Right lobe of liver (tissue), 6 donors: ENCODE data around the gene PIGP. TPM values are rescaled to one million over a fixed set of nuclear protein-coding genes. Genes with fewer than 3 reads are reported as not detected.

Experiments
- ATAC-seq, 4 donors: fragments of 200-7000 bp; cut with Tn5 transposase; one replicate each; pipeline ENCODE4 v1.9.1; 2020; ENCODE audit warnings: mild to moderate bottlenecking in 4 of 4, moderate library complexity in 4 of 4
- DNase-seq, 3 donors: peaks; one replicate each; pipeline ENCODE4 v3.0.0-alpha.2; 2020
- H3K27ac ChIP-seq, 3 donors: fragments of 200-600 bp; one replicate each; pipeline ENCODE4 v1.8.0; 2022
- H3K27me3 ChIP-seq, 2 donors: fragments of 200-600 bp; one replicate each; pipeline ENCODE4 v1.8.0; 2022
- H3K36me3 ChIP-seq, 4 donors: fragments of 200-600 bp; sonication (generic) in 1 of 4; one replicate each; pipeline versions ENCODE4 v1.5.1 to v1.8.0; 2017 to 2022; ENCODE audit warnings: control low read depth in 1 of 4
- H3K4me1 ChIP-seq, 4 donors: fragments of 200-600 bp; sonication (generic) in 1 of 4; one replicate each; pipeline versions ENCODE4 v1.5.1 to v1.8.0; 2017 to 2022; ENCODE audit warnings: control low read depth in 1 of 4
- H3K4me3 ChIP-seq, 3 donors: fragments of 200-600 bp; one replicate each; pipeline ENCODE4 v1.8.0; 2022
- H3K9me3 ChIP-seq, 4 donors: fragments of 200-600 bp; sonication (generic) in 1 of 4; one replicate each; pipeline versions ENCODE4 v1.5.1 to v1.8.0; 2017 to 2022; ENCODE audit warnings: control low read depth in 1 of 4
- POLR2A ChIP-seq: fragments of 450-650 bp; IDR thresholded peaks from one replicate; pipeline ENCODE4 v1.6.1; 2017; ENCODE audit warnings: antibody characterized with exemption, mild to moderate bottlenecking
- WGBS: methylation state at CpG from one replicate; pipeline ENCODE4 v1.1.6; 2018; ENCODE audit warnings: low coverage, low lambda C conversion rate; ENCODE audit not compliant: insufficient coverage; ENCODE audit errors: missing lambda C conversion rate; 5-methylcytosine and 5-hydroxymethylcytosine counted together
- intact Hi-C, 2 donors: fragments of 100-400 bp; cut with DNase I; formaldehyde crosslinking; loops; one replicate each; pipeline versions ENCODE4 v1.11.2 to v1.14.1; 2022
- total RNA-seq, 6 experiments: library from RNA; depleted of rRNA in 2 of 6; stranded (reverse); fragments of >200 nt in 2 of 6; fragmentation: NEBNext Ultra II Directional in 3 of 6; extraction: Animal tissue kit (Norgen Biotek cat#: 25700) in 3 of 6; gene quantifications; one replicate each; pipeline versions ENCODE4 v1.1.0 to v1.2.4, GENCODE V29; 2016 to 2023
- TF ChIP-seq, protein P1 (sequence below), 4 donors: fragments of 200-600 bp in 3 of 4; fragments of 450-650 bp in 1 of 4; IDR thresholded peaks; one replicate each; pipeline versions ENCODE4 v1.5.1 to v1.8.0; 2016 to 2022; ENCODE audit warnings: antibody characterized with exemption in 4 of 4, mild to moderate bottlenecking in 2 of 4
- donor health status: DM: no; HTN: yes; CAD: no.
- donor health status: DM: no; HTN: no; CAD: no.
- donor health status: DM: no; HTN: no; CAD: no.
- donor health status: DM: no; HTN: yes; CAD: no.
- donor health status: DM: no; HTN: yes; CAD: no.

Gene PIGP
- total RNA-seq, 6 experiments from 2014 or later: 11.3 to 19.0 (median 17.3) TPM

DNA sequence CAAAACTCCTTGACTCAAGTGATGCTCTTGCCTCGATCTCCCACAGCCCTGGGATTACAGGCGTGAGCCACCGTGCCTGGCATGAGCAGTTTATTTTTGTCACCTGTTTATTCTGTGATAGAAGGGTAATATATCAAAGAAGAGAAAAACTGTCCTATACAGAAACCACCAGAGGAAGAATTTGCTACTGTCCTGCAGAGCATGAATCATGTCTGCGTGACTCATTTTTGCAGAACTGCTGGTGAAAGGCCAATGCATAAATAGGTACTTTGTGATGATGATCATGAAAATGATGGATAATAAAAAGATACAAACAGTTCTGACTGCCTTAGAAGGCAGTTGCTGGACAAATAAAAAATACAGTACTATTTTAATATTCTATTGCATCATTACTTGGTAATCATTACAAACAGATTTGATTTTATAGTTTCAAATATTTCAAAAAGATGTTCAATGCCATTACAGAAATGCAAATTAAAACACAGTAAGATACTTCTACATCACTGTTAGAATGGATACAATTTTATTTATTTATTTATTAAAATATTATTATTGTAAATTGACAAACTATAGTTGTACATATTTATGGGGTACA, 39.9 kb downstream of the PIGP start:
- H3K36me3 ChIP-seq: no peaks in the 10 kb centered on the region
- 81% methylated on average over 4 of the region's 4 CpGs for WGBS
- H3K4me1 ChIP-seq: no peaks in the 10 kb centered on the region
- H3K27ac ChIP-seq: no peak overlapping the region
- H3K9me3 ChIP-seq: no peaks in the 10 kb centered on the region
- DNase-seq: no peak
- no peak overlapping the region for H3K4me3 ChIP-seq
- ATAC-seq: no peak
- no peaks in the 10 kb centered on the region for H3K27me3 ChIP-seq
- no peak for TF ChIP-seq POLR2A
- TF ChIP-seq, protein P1, sequence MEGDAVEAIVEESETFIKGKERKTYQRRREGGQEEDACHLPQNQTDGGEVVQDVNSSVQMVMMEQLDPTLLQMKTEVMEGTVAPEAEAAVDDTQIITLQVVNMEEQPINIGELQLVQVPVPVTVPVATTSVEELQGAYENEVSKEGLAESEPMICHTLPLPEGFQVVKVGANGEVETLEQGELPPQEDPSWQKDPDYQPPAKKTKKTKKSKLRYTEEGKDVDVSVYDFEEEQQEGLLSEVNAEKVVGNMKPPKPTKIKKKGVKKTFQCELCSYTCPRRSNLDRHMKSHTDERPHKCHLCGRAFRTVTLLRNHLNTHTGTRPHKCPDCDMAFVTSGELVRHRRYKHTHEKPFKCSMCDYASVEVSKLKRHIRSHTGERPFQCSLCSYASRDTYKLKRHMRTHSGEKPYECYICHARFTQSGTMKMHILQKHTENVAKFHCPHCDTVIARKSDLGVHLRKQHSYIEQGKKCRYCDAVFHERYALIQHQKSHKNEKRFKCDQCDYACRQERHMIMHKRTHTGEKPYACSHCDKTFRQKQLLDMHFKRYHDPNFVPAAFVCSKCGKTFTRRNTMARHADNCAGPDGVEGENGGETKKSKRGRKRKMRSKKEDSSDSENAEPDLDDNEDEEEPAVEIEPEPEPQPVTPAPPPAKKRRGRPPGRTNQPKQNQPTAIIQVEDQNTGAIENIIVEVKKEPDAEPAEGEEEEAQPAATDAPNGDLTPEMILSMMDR (IDR thresholded peaks at IDR 0.05): no peak
- intact Hi-C loops: no loop called here

DNA sequence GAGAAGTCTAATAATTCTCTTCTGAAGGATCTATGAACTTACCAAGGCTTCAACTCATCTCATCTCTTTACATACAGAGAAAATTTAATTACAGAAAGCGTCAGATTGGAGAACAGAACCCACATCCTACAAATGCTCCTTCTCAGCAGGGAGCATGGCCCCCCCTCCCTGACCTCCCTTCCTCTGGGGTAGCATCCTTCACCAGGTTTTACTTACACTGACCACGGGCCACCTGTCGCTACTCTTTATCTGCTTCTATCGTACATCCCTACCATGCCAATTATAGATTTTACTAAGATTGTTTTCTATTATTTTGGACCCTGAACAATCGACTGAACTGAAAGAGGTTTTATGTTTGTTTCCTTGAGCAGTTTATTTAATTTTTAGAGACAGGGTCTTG, 40.6 kb downstream of the PIGP start:
- WGBS: 81% methylated on average over 5 of the region's 5 CpGs
- no peak for DNase-seq
- ATAC-seq: no peak
- H3K4me1 ChIP-seq: no peaks in the 10 kb centered on the region
- no peaks in the 10 kb centered on the region for H3K27me3 ChIP-seq
- TF ChIP-seq, protein P1 (IDR thresholded peaks at IDR 0.05): no peak
- TF ChIP-seq POLR2A: no peak
- no peak overlapping the region for H3K27ac ChIP-seq
- intact Hi-C loops: no loop called here
- no peak overlapping the region for H3K4me3 ChIP-seq
- no peaks in the 10 kb centered on the region for H3K9me3 ChIP-seq
- H3K36me3 ChIP-seq: no peaks in the 10 kb centered on the region

DNA sequence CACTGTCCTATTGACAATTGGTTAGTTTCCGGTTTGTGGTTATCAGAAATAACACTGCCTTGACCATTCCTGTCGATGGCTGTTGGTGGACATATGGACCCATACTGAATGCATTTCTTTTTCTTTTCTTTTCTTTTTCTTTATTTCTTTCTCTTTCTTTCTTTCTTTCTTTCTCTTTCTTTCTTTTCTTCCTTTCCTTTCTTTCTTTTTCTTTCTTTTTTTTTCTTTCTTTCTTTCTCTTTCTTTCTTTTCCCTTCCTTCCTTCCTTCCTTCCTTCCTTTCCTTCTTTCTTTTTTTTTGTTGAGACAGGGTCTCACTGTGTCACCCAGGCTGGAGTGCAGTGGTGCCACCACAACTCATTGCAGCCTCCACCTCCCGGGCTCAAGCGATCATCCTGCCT, 42.0 kb downstream of the PIGP start:
- WGBS: 95% methylated on average over 4 of the region's 4 CpGs
- no peak for ATAC-seq
- no peaks in the 10 kb centered on the region for H3K27me3 ChIP-seq
- no peaks in the 10 kb centered on the region for H3K36me3 ChIP-seq
- no peak overlapping the region for H3K27ac ChIP-seq
- no peak for TF ChIP-seq POLR2A
- TF ChIP-seq, protein P1 (IDR thresholded peaks at IDR 0.05): no peak
- H3K4me1 ChIP-seq: no peaks in the 10 kb centered on the region
- H3K9me3 ChIP-seq: no peaks in the 10 kb centered on the region
- no peak for DNase-seq
- intact Hi-C loops: no loop called here
- no peak overlapping the region for H3K4me3 ChIP-seq

DNA sequence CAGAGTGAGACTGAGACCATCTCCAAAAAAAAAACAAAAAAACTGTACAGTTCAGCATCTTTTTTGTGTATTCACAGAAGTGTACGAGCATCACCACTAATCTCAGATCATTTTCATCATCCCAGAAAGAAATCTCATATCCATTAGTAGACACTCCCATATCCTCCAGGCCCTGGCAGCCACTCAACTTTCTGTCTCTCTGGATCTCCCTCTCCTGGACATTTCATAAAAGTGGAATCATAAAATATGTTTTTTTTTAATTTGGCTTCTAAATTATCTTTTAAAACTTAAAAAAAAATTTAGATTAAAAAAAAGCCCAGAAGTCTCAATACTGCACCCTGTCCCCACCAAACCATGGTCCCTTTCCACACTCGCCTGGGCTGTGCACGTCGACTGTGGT, 44.3 kb downstream of the PIGP start:
- Histone ChIP-seq H3K36me3 (no peaks in the 10 kb centered on the region), H3K9me3 (no peaks in the 10 kb centered on the region), H3K27ac (no peak overlapping the region), H3K27me3 (no peaks in the 10 kb centered on the region), H3K4me1 (no peaks in the 10 kb centered on the region), H3K4me3 (no peak overlapping the region)
- 76% methylated on average over 4 of the region's 4 CpGs for WGBS
- intact Hi-C loops: no loop called here
- DNase-seq (no peak), ATAC-seq (no peak)
- TF ChIP-seq, protein P1 (IDR thresholded peaks at IDR 0.05): no peak
- no peak for TF ChIP-seq POLR2A

DNA sequence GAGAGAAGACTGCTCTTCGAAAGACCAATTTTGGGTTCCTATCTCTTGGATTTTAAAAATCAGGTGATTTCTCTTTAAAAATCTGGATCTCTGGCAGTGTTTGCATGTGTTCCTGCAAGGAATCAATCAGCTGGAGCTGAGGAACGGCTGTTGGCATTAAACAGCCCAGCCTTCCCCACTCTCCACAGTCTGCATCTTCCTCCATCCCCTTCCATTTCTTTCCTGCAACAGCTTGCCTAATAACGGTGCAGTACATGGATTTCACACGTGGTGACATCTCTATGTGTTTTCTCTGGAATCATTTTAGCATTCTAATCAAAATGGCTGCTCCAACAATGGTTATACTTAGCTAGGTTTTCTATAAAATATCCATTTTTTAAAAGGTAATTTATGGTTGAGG, 46.4 kb downstream of the PIGP start:
- ATAC-seq: no peak
- Histone ChIP-seq H3K27me3 (no peaks in the 10 kb centered on the region), H3K36me3 (no peaks in the 10 kb centered on the region), H3K9me3 (no peaks in the 10 kb centered on the region), H3K4me1 (no peaks in the 10 kb centered on the region), H3K27ac (no peak overlapping the region), H3K4me3 (no peak overlapping the region)
- TF ChIP-seq, protein P1 (IDR thresholded peaks at IDR 0.05): no peak
- no peak for TF ChIP-seq POLR2A
- WGBS: 33% methylated on average over 4 of the region's 4 CpGs
- intact Hi-C loops: no loop called here
- DNase-seq: no peak
